ENCODE results near the gene TMEM208.
A peak's percentile ranks its signal among the peaks of the same experiment; 100 is the strongest.

- TF ChIP-seq CTCF (IDR thresholded peaks at IDR 0.05; ENCODE audit: control extremely low read depth in 1 of 3, insufficient read depth in 1 of 3, low read depth in 1 of 3, low read length in 3 of 3) (no peak), TAF1 (IDR thresholded peaks at IDR 0.05; ENCODE audit: low read depth, low read length) (peak; percentile 62)
These were observed 43.1 kb upstream of the TMEM208 start, which contains the start of gene MATCAP1 for GRCh38 chr16:67183627-67184452.
